GF-D8 (cell line): Measurements from ENCODE around the gene NRP1.

Source experiments
- DNase-seq: peaks from one replicate; lab custom pipeline; 2025; lab: John Stamatoyannopoulos, UW

Gene NRP1

GRCh38 chr10:33260403-33261149 is 73.9 kb downstream of the NRP1 start:
- no peak for DNase-seq

DNA sequence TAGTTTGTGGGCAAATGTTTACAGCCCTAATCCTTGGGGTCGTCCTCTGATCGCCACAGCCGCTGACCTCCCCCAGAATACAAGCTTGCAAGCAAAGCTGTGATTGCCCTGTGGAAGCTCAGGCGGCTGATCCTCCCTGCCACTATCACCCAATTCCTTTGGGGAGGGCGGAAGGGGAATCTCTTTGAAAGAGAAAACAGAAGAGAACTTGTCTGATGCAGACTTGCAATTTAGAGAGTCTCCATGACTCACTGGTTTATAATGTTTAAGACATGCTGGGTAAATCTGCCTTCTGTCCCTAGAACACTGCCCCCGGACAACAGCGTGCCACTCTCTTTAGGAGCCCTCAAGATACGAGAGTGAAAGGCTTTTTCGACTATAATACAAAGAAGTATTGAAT is 75.5 kb downstream of the NRP1 start:
- DNase-seq = no peak

DNA sequence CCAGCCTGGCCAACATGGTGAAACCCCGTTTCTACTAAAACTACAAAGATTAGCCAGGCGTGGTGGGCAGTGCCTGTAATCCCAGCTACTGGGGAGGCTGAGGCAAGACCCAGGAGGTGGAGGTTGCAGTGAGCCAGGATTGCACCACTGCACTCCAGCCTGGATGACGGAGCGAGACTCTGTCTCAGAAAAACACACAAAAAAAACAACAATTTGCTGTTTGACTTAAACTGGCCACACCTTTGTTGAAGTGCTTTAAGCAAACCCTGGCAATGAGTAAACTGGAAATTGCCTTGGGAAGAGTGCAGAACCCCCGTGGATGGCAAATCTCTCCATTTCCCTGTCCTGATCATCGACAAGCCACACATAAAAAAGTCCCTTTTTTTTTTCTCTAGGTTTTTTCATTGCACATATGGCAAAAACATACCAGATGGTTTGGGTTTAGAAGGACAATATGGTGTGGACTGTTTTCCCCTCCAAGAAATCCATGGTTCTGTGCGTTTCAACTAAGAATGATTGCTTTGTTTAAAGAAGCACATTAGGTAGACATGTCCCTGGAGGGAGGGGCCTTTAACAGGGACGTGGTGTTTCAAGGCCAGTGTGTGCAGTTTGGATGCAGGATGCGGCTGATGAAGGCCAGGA is 76.9 kb downstream of the NRP1 start:
- no peak for DNase-seq

- DNase-seq = no peak
These were observed 78.0 kb downstream of the NRP1 start for GRCh38 chr10:33256458-33256857.

DNA sequence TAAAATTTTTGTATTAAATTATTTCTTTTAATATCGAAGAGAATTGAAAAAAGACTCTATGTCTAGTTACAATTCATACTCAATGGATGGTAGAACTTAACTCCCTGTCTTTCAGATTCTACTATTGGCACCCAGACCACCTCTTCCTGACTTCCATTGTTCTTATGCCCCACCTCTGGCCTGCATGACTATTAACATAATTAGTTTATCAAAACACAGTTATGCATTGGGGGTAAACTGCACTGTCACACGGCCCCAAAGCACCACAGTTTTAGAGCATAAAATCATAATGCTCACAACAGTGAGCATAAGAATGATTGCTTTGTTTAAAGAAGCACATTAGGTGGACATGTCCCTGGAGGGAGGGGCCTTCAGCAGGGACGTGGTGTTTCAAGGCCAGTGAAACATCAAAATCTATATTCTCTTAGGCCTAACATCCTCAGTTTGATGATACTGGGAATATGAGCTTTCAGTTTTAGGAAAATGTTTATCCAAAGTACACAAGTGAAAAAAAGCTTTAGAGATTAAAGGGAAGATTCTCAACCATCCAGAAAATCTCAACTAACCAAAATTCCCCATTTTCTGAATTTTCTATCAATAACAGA is 79.8 kb downstream of the NRP1 start:
- DNase-seq = no peak

- no peak for DNase-seq
These were observed 81.1 kb downstream of the NRP1 start for GRCh38 chr10:33253411-33253810.

- DNase-seq = no peak
These were observed 81.7 kb downstream of the NRP1 start for GRCh38 chr10:33252794-33253203.

GRCh38 chr10:33252324-33252723 is 82.1 kb downstream of the NRP1 start:
- DNase-seq = no peak

- DNase-seq = no peak
These were observed 84.7 kb downstream of the NRP1 start for GRCh38 chr10:33249659-33250345.

DNA sequence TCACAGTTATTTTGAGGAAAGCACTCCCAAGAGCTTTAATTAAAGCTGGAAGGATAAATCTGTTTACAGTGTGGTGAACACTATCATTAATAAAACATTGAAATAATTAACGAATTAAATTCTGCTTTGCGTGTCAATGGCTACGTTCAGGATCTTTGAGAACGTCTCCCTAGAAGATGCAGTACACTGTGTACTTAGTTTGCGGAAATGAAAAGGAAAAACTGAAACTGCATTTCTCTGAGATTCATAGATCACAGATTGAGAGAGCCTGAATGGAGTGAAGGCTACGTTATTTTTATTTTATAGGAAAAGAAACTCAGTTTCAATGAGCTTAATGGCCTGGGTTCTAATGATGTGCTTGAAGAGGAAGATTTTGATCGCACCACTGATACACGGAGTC is 85.3 kb downstream of the NRP1 start:
- no peak for DNase-seq

- DNase-seq = peak; percentile 5
These were observed 85.8 kb downstream of the NRP1 start for GRCh38 chr10:33248638-33249037.

DNA sequence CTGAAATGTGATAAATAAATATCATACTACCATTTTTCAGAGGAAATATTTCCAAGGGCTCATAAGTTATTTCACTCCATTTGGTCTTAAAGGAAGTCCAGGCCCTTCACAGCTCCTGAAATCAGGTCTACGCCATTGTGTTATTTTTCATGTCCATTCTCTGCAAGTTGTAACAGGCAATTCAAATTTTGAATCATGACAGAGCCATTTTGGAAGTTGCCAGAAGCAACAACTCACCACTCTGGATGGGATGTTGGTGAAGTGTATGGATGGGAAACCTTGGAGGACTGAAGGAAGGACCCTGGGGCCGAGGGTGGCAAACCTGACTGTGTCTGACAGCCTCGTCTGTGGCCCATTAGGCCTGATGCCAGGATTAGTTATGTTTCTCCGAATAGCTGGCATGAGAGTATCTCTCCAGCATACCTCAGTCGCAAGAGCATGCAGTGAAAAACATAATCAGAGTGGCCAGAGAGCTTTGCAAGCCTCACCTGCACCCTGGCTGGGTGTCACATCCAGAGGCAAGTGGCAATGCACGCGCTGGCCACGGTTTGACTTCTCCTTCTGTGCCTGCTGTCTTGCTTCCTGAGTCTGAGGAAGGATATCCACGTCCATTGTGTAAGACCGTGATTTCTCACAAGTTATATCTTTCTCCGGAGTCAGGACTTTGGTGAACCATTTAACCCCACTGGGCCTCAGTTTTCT is 87.1 kb downstream of the NRP1 start:
- DNase-seq = no peak

- DNase-seq = no peak
These were observed 89.1 kb downstream of the NRP1 start for GRCh38 chr10:33245343-33245742.

DNA sequence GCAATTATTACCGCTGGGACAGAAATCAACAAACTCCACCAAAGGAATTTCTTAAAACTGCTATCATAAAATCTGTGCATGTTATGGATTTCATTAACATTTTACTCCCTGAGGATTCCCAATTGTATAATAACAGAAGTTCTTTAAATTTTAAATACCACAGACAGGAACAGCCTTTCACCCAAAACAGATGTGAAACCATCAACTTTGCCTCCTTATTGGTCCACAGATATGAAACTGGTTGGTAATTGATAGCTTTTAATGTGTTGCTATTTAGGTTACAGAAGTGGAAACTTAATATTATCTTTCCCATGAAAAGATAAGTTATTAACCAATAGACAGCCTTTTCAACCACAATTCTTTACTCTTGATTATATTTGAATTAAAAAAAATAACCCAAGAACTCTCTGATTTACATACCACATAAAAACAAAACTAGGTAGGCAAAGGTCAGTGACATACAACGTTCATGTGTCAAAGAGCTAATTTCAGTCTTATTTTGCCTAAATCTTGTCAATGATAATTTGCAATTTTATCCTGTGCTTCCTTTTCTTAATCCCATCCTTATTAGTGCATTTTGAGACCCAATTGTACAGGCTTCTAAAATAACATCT is 90.0 kb downstream of the NRP1 start:
- DNase-seq = no peak

DNA sequence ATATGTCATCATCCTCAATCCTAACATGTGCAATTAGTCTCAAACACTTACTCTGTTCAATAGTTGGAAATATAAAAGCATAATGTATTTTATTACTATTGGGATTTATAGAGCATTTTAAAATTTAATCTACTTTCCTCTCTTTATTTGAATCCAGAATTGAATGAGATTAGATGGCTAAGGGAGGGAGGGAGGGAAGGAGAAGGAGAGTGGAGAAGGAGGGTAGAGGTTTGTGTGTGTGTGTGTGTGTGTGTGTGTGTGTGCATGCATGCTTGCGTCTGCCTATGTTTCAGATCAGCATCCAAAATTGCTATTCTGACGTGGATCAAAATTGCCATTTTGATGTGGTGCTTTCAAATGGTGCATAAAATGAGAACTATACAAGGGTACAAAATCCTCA is 90.8 kb downstream of the NRP1 start:
- DNase-seq = no peak

GRCh38 chr10:33242931-33243330 is 91.5 kb downstream of the NRP1 start:
- DNase-seq = no peak

- no peak for DNase-seq
These were observed 93.1 kb downstream of the NRP1 start for GRCh38 chr10:33241351-33241750.

DNA sequence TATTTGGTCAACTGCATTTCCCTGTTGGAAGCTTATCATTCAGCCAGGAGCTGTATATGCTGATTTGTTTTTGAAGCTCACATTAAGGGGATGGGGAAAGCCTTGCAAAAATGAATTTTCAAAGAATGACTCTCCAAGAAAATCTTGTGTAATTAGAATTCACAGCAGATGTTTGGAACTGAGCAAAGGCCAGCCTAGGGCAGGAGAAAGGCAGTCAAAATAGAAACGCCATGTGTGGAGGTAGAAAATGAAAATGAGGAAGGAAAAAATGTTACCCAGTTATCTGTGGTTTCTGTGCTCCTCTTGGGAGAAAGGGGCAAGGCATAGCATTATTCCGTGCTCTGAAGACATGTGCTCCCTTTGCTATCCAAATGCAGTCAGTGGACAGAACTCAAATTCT is 93.5 kb downstream of the NRP1 start:
- no peak for DNase-seq

DNA sequence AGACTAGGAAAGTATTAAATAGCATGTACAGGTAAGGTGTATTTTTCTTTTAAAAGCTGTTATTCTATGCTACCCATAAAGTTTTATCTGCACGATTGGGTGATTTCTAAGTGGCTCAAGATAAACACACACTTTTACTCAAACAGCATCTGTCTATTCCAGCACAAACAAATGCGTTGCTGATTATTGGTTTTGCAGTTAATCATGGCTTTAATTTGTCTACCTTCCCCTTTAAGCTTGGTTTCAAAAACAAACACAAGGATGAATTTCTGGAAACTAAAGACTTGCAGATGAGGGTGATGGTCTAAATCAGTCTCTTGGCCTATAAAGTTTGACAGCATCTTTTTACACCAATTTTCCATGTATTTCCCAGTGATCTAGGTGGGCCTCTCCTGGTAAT is 94.2 kb downstream of the NRP1 start:
- no peak for DNase-seq

DNA sequence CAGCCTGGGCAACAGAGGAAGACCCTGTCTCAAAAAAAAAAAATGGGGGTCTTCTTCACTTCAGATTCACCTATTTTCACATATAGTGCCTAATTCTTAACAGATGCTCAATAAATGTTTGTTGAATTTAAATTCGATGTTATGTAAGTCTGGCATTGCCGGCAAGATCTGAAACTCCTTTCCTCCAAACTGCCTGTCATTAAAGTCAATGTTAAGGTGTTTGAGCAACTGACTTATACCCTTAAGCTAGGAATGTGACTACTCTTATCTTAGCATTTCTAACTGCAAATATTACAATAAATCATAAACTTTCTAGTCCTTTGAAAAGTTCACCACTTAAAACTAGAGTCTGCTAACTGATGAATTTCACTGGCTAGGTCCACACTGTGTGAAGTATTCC is 95.2 kb downstream of the NRP1 start:
- DNase-seq = no peak

GRCh38 chr10:33238643-33239042 is 95.8 kb downstream of the NRP1 start:
- DNase-seq = no peak
